KMS-11 (cell line): Measurements from ENCODE around the gene SNTN.

Experiments
- H2AFZ ChIP-seq: fragments of 200-600 bp; sonication (generic); 2 replicates; pipeline ENCODE4 v1.6.1; 2016; ENCODE audit warnings: antibody characterized with exemption, mixed run types, low read depth
- H3K27ac ChIP-seq: fragments of 200-600 bp; sonication (generic); 2 replicates; pipeline ENCODE4 v1.6.1; 2016; ENCODE audit warnings: mild to moderate bottlenecking, mixed run types
- H3K27me3 ChIP-seq: fragments of 200-600 bp; sonication (generic); 2 replicates; pipeline ENCODE4 v1.6.1; 2017; ENCODE audit warnings: mild to moderate bottlenecking, low read depth, mixed run types, moderate library complexity; ENCODE audit not compliant: insufficient read depth
- H3K36me3 ChIP-seq: fragments of 200-600 bp; sonication (generic); 2 replicates; pipeline ENCODE4 v1.6.1; 2017; ENCODE audit warnings: mild to moderate bottlenecking, mixed run types; ENCODE audit not compliant: insufficient read depth
- H3K4me1 ChIP-seq: fragments of 200-600 bp; sonication (generic); 2 replicates; pipeline ENCODE4 v1.6.1; 2016; ENCODE audit warnings: mild to moderate bottlenecking, low read depth, mixed run types; ENCODE audit not compliant: poor library complexity, severe bottlenecking
- H3K4me2 ChIP-seq: fragments of 200-600 bp; sonication (generic); 2 replicates; pipeline ENCODE4 v1.7.0; 2016; ENCODE audit warnings: mild to moderate bottlenecking, mixed run types
- H3K4me3 ChIP-seq: fragments of 200-600 bp; sonication (generic); IDR thresholded peaks from 2 replicates; pipeline ENCODE4 v1.6.1; 2017; ENCODE audit warnings: low read depth, low read length, mixed read lengths; ENCODE audit not compliant: insufficient read depth
- H3K79me2 ChIP-seq: fragments of 200-600 bp; sonication (generic); 2 replicates; pipeline ENCODE4 v1.6.1; 2016; ENCODE audit warnings: low read depth, mixed run types; ENCODE audit not compliant: insufficient read depth
- H3K9ac ChIP-seq: fragments of 200-600 bp; sonication (generic); 2 replicates; pipeline ENCODE4 v1.6.1; 2016; ENCODE audit warnings: mild to moderate bottlenecking, mixed run types
- H4K20me1 ChIP-seq: fragments of 200-600 bp; sonication (generic); 2 replicates; pipeline ENCODE4 v1.6.1; 2016; ENCODE audit warnings: mild to moderate bottlenecking, mixed run types; ENCODE audit not compliant: insufficient read depth
- CTCF ChIP-seq: fragments of 200-600 bp; sonication (generic); conservative IDR thresholded peaks from 2 replicates; pipeline ENCODE4 v1.6.1; 2017; ENCODE audit warnings: low read depth, mild to moderate bottlenecking, antibody characterized with exemption, low read length, moderate library complexity, mixed read lengths

SNTN gene

GRCh38 chr3:63652066-63652725, at the start of gene SNTN:
TSS of gene SNTN (plus strand) at chr3:63652675. CDS start at chr3:63652688, 13 bp downstream.
- no peaks in the 10 kb centered on the region for H3K79me2 ChIP-seq
- H4K20me1 ChIP-seq: no peaks in the 10 kb centered on the region
- no peaks in the 10 kb centered on the region for H3K27me3 ChIP-seq
- no peak for TF ChIP-seq CTCF
- H3K4me1 ChIP-seq: no peaks in the 10 kb centered on the region
- H3K9ac ChIP-seq: no peak within 1 kb of the TSS
- no peak within 1 kb of the TSS for H3K27ac ChIP-seq
- H3K4me2 ChIP-seq: no peak within 1 kb of the TSS
- no peak within 1 kb of the TSS for H2AFZ ChIP-seq
- no peaks in the 10 kb centered on the region for H3K36me3 ChIP-seq
- H3K4me3 ChIP-seq: no peak within 1 kb of the TSS

GRCh38 chr3:63607716-63608115, 44.8 kb upstream of the SNTN start:
- Histone ChIP-seq H3K36me3 (no peaks in the 10 kb centered on the region), H3K27me3 (no peaks in the 10 kb centered on the region), H3K4me1 (no peaks in the 10 kb centered on the region), H3K79me2 (no peaks in the 10 kb centered on the region), H3K4me2 (no peak overlapping the region), H3K4me3 (no peak overlapping the region), H3K9ac (no peak overlapping the region), H3K27ac (no peak overlapping the region), H2AFZ (no peak overlapping the region), H4K20me1 (no peaks in the 10 kb centered on the region)
- TF ChIP-seq CTCF: no peak

GRCh38 chr3:63609408-63609807, 43.1 kb upstream of the SNTN start:
- Histone ChIP-seq H3K9ac (no peak overlapping the region), H4K20me1 (no peaks in the 10 kb centered on the region), H3K27ac (no peak overlapping the region), H2AFZ (no peak overlapping the region), H3K27me3 (no peaks in the 10 kb centered on the region), H3K4me1 (no peaks in the 10 kb centered on the region), H3K79me2 (no peaks in the 10 kb centered on the region), H3K4me3 (no peak overlapping the region), H3K4me2 (no peak overlapping the region), H3K36me3 (no peaks in the 10 kb centered on the region)
- no peak for TF ChIP-seq CTCF

- Histone ChIP-seq H3K4me2 (no peak overlapping the region), H3K4me1 (no peaks in the 10 kb centered on the region), H3K9ac (no peak overlapping the region), H3K36me3 (no peaks in the 10 kb centered on the region), H3K79me2 (no peaks in the 10 kb centered on the region), H3K4me3 (no peak overlapping the region), H3K27ac (no peak overlapping the region), H3K27me3 (no peaks in the 10 kb centered on the region), H2AFZ (no peak overlapping the region), H4K20me1 (no peaks in the 10 kb centered on the region)
- no peak for TF ChIP-seq CTCF
These were observed 42.6 kb upstream of the SNTN start for GRCh38 chr3:63609834-63610233.
